ENCODE measurements around the gene ERGIC1. TPM values are rescaled to one million over a fixed set of nuclear protein-coding genes. Genes with fewer than 3 reads are reported as not detected.

The ERGIC1 gene
- total and polyA plus RNA-seq, 9 donors = 41.7 to 147 (median 92.3) TPM

DNA sequence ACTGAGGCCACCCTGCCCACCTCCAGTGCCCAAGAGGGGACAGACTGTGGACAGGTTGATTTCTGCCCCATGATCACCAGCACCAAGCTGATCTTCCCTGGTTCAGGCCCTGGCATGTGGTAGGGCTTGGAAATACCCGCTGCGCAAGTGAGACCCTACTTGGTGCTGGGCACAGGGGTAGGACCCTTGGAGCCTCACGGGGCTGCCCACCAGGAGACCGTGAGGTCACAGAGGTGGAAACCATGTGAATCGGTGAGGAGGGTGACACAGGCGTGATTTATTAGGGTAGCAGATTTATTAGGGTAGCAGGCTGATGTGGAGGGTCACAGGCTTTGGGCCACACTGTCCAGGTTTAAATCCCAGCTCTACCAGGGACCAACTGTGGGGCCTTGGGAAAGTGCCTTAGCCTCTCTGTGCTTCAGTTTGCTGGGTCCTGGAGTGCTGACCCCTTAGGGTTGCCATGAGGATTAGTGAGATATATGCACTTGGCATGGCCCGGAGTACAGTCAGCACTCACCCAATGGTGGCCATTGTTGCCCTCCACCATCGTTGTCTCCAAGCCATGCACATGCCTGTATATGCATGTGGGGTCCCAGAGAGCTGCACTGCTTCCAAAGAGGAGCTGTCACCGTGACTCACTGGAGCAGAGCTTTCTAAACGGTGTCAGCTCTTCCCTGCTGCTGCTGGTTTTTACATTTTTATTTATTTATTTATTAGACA, 42.2 kb upstream of the ERGIC1 start:
- H3K9me3 ChIP-seq = no peaks in the 10 kb centered on the region
- no peaks in the 10 kb centered on the region for H3K27me3 ChIP-seq
- peak in 2 of 5 donors; percentile 23 to 34 for DNase-seq
- TF ChIP-seq POLR2A (IDR thresholded peaks at IDR 0.05) (no peak), EP300 (IDR thresholded peaks at IDR 0.05) (no peak)
- TF ChIP-seq, protein P1, sequence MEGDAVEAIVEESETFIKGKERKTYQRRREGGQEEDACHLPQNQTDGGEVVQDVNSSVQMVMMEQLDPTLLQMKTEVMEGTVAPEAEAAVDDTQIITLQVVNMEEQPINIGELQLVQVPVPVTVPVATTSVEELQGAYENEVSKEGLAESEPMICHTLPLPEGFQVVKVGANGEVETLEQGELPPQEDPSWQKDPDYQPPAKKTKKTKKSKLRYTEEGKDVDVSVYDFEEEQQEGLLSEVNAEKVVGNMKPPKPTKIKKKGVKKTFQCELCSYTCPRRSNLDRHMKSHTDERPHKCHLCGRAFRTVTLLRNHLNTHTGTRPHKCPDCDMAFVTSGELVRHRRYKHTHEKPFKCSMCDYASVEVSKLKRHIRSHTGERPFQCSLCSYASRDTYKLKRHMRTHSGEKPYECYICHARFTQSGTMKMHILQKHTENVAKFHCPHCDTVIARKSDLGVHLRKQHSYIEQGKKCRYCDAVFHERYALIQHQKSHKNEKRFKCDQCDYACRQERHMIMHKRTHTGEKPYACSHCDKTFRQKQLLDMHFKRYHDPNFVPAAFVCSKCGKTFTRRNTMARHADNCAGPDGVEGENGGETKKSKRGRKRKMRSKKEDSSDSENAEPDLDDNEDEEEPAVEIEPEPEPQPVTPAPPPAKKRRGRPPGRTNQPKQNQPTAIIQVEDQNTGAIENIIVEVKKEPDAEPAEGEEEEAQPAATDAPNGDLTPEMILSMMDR (IDR thresholded peaks at IDR 0.05) = no peak
- intact Hi-C loops (cut with DNase I) = loop anchor here in 2 of 4 donors (10.0 kb wide), 1 partner anchor 73 kb away; no protein-coding TSS in a partner anchor
- H3K4me1 ChIP-seq (ENCODE audit: insufficient read depth) = peaks cover 24% of the 10 kb centered on the region
- WGBS, 3 donors = 91 to 95% (median 93%) methylated on average over 10 of the region's 10 CpGs
- H3K4me3 ChIP-seq = no peak overlapping the region
- peak overlapping the region in 1 of 2 donors; percentile 36 for H3K27ac ChIP-seq
- no peaks in the 10 kb centered on the region for H3K36me3 ChIP-seq

DNA sequence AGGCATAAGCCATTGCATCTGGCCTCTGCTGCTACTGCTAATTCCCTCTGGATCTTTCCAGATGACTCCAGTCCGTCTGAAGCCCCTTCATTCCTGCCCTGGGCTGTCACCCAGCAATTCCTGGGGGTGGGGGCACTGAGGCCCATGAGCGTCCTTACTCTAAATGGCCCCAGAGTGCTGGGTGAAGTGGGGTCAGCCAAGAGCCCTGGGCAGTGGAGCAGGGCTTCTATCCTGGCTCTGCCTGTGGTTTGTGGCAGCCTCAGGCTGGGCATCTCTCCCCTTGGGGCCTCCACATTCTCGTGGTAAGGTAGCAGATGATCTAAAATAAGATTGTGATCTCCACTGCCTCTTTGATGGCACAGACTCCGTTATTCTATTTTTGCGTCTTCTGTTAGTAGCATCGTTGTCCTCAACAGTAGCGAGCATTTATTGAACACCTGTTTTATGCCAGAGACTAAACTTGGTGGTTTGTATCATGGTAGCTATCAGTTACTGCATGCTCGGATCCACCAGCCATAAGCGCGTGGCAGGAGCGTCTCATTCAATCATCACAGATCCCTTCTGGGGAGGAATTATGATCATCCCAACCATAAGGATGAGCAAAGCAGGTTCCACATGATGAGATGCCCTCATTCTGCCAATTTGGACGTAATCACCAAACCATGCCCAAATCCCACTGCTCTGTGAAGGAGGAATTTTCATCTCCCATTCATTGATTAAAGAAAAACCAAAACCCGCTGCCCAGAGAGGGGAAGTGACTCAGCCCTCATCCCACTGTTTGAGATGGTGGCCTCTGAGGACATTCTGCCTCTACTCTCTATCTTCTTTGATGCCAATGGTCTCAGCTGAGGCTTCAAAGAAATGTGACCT, 41.1 kb upstream of the ERGIC1 start:
- 87 to 92% (median 88%) methylated on average over 13 of the region's 13 CpGs for WGBS, 3 donors
- TF ChIP-seq, protein P1 (IDR thresholded peaks at IDR 0.05) = no peak
- TF ChIP-seq EP300 (IDR thresholded peaks at IDR 0.05) = no peak
- TF ChIP-seq POLR2A (IDR thresholded peaks at IDR 0.05) = no peak
- Histone ChIP-seq H3K4me1 (ENCODE audit: insufficient read depth) (peaks cover 25% of the 10 kb centered on the region), H3K27me3 (no peaks in the 10 kb centered on the region), H3K4me3 (no peak overlapping the region), H3K27ac (peak overlapping the region in 1 of 2 donors; percentile 77), H3K9me3 (no peaks in the 10 kb centered on the region), H3K36me3 (no peaks in the 10 kb centered on the region)
- DNase-seq = peak in 1 of 5 donors; percentile 30
- intact Hi-C loops (cut with DNase I) = loop anchor here in 2 of 4 donors (10.0 kb wide), 1 partner anchor 72 kb away; no protein-coding TSS in a partner anchor

DNA sequence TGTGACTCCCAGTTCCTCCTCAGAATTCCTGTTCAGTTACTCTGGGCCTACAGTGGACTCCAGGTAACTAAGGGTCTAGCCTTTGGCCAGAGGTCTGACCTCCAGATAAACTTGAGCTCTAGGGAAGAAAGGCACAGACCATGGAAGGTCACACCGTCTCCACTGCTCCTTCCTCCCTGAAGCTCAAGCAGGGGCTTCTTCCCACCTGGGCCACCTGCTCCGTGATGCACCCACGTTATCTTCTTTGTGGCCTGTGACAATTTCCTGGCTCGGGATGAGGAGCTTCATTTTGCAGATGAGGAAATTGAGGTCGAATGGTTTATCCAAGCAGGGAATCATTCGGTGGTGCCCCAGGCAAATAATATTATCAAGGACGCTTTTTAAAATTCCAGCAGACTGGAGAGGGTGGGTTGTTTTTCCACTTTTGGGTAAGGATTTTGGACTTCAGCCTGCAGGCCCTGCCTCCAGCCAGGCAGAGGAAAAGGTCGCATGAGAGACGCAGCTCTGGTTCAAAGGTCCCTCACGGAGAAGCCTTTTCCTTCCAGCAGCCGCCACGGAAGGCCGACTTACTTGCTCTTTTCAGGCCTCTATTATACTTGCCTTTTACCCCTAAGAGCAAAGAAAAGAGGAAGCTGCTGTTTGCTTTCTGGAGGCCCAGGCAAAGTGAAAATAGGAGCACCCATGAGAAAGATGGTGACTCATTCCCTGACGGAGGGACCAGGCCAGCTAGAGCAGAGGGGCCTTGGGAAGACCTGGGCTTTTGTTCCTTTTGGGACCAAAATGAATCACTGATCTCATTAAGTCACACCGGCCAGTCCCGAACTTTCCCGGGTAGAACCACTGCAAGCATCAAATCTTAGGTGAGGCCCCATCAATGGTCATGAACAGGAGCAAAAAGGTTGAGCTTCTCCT, 40.2 kb upstream of the ERGIC1 start:
- Histone ChIP-seq H3K4me3 (no peak overlapping the region), H3K27me3 (no peaks in the 10 kb centered on the region), H3K4me1 (ENCODE audit: insufficient read depth) (peaks cover 23% of the 10 kb centered on the region), H3K36me3 (no peaks in the 10 kb centered on the region), H3K27ac (peak overlapping the region; percentile 77 to 80), H3K9me3 (no peaks in the 10 kb centered on the region)
- intact Hi-C loops (cut with DNase I) = loop anchor here in 3 of 4 donors (2.0 to 10.0 kb wide), 2 partner anchors 21 to 71 kb away; no protein-coding TSS in a partner anchor
- TF ChIP-seq, protein P1 (IDR thresholded peaks at IDR 0.05) = no peak
- TF ChIP-seq POLR2A (IDR thresholded peaks at IDR 0.05) (no peak), EP300 (IDR thresholded peaks at IDR 0.05) (no peak)
- peak in 3 of 5 donors; percentile 52 to 61 (median 54) for DNase-seq
- WGBS, 3 donors = 66 to 75% (median 68%) methylated on average over 17 of the region's 17 CpGs

Data from ovary (tissue), 9 donors.